ENCODE results near the gene ANKS1A.

The ANKS1A gene

GRCh38 chr6:35055891-35056290 is 166.8 kb downstream of the ANKS1A start (continued):
- TF ChIP-seq ZNF518A (tag by site-specific recombination; conservative IDR thresholded peaks at IDR 0.05; ENCODE audit: low read depth) (no peak), ZNF626 (tag by site-specific recombination; IDR thresholded peaks at IDR 0.05) (no peak), ZNF843 (tag by site-specific recombination; IDR thresholded peaks at IDR 0.05) (no peak), ZNF658 (tag by site-specific recombination; IDR thresholded peaks at IDR 0.05) (no peak), ZNF624 (tag by site-specific recombination; IDR thresholded peaks at IDR 0.05) (no peak), ZNF26 (tag by site-specific recombination; IDR thresholded peaks at IDR 0.05) (no peak), ZNF404 (tag by site-specific recombination; IDR thresholded peaks at IDR 0.05) (no peak), ZSCAN5A (tag by site-specific recombination; IDR thresholded peaks at IDR 0.05) (no peak), ZFP3 (tag by site-specific recombination; IDR thresholded peaks at IDR 0.05; ENCODE audit: low read depth) (no peak), ZNF155 (tag by site-specific recombination; IDR thresholded peaks at IDR 0.05) (no peak)
- TF ChIP-seq, protein P1, sequence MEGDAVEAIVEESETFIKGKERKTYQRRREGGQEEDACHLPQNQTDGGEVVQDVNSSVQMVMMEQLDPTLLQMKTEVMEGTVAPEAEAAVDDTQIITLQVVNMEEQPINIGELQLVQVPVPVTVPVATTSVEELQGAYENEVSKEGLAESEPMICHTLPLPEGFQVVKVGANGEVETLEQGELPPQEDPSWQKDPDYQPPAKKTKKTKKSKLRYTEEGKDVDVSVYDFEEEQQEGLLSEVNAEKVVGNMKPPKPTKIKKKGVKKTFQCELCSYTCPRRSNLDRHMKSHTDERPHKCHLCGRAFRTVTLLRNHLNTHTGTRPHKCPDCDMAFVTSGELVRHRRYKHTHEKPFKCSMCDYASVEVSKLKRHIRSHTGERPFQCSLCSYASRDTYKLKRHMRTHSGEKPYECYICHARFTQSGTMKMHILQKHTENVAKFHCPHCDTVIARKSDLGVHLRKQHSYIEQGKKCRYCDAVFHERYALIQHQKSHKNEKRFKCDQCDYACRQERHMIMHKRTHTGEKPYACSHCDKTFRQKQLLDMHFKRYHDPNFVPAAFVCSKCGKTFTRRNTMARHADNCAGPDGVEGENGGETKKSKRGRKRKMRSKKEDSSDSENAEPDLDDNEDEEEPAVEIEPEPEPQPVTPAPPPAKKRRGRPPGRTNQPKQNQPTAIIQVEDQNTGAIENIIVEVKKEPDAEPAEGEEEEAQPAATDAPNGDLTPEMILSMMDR (tag by site-specific recombination; IDR thresholded peaks at IDR 0.05), result no peak

GRCh38 chr6:35056952-35057351 is 167.9 kb downstream of the ANKS1A start:
- CTCF ChIA-PET, result interaction anchor here (1.7 kb wide), 1 partner anchor 70 kb away, joined by 5 read pairs; no protein-coding TSS in a partner anchor
- Histone ChIP-seq H3K9me3 (ENCODE audit: control insufficient read depth, insufficient read depth, low read depth, low read length) (no peaks in the 10 kb centered on the region), H3K27ac (ENCODE audit: extremely low read depth, low read depth, low read length) (no peak overlapping the region), H3K4me3 (ENCODE audit: low read depth, low read length) (no peak overlapping the region), H3K4me1 (ENCODE audit: control insufficient read depth, insufficient read depth, low read length) (no peaks in the 10 kb centered on the region), H3K36me3 (ENCODE audit: control insufficient read depth in 2 of 2, insufficient read depth in 1 of 2, low read length in 2 of 2) (peaks cover 4 to 43% of the 10 kb centered on the region in 2 experiments; a peak in 2 of 3 replicates)
- POLR2A ChIA-PET, result no interaction called here
- TF ChIP-seq ZBTB10 (tag by site-specific recombination; IDR thresholded peaks at IDR 0.05) (no peak), ZNF19 (tag by site-specific recombination; IDR thresholded peaks at IDR 0.05; ENCODE audit: low read depth) (no peak), ZNF341 (tag by site-specific recombination; IDR thresholded peaks at IDR 0.05; ENCODE audit: low read depth) (no peak), ZNF501 (tag by site-specific recombination; IDR thresholded peaks at IDR 0.05) (no peak), KLF8 (tag by site-specific recombination; IDR thresholded peaks at IDR 0.05) (no peak), ZFP41 (tag by site-specific recombination; IDR thresholded peaks at IDR 0.05; ENCODE audit: borderline replicate concordance) (no peak), ZNF792 (tag by site-specific recombination; IDR thresholded peaks at IDR 0.05) (no peak), PRDM4 (tag by site-specific recombination; IDR thresholded peaks at IDR 0.05) (no peak), ZNF37A (tag by site-specific recombination; IDR thresholded peaks at IDR 0.05) (no peak)
- TF ChIP-seq, protein P2, sequence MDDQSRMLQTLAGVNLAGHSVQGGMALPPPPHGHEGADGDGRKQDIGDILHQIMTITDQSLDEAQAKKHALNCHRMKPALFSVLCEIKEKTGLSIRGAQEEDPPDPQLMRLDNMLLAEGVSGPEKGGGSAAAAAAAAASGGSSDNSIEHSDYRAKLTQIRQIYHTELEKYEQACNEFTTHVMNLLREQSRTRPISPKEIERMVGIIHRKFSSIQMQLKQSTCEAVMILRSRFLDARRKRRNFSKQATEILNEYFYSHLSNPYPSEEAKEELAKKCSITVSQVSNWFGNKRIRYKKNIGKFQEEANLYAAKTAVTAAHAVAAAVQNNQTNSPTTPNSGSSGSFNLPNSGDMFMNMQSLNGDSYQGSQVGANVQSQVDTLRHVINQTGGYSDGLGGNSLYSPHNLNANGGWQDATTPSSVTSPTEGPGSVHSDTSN (CRISPR knock-in tag; IDR thresholded peaks at IDR 0.05), result no peak

All from HEK293 (cell line).